GM23338 (cell line): ENCODE data around the gene ELAC2. TPM values are rescaled to one million over a fixed set of nuclear protein-coding genes. Genes with fewer than 3 reads are reported as not detected.
A peak's percentile ranks its signal among the peaks of the same experiment; 100 is the strongest.

ENCODE experiments used
- ATAC-seq: fragments of 200-7000 bp; cut with Tn5 transposase; 3 replicates; pipeline ENCODE4 v1.9.1; 2020
- DNase-seq: peaks from one replicate; pipeline ENCODE4 v3.0.0-alpha.2; 2015; ENCODE audit warnings: low spot score
- H2AFZ ChIP-seq: fragments of 200-600 bp; sonication (generic); 2 replicates; pipeline ENCODE4 v1.8.0; 2016; ENCODE audit warnings: antibody characterized with exemption, mild to moderate bottlenecking, moderate library complexity
- H3F3A ChIP-seq: fragments of 200-600 bp; sonication (generic); replicated peaks from 2 replicates; pipeline ENCODE4 v1.8.0; 2017; ENCODE audit warnings: antibody characterized with exemption, mixed run types, low read depth
- H3K27ac ChIP-seq: fragments of 200-600 bp; sonication (generic); 2 replicates; pipeline ENCODE4 v1.6.1; 2016; ENCODE audit warnings: low read depth
- H3K27me3 ChIP-seq: fragments of 200-600 bp; sonication (generic); 2 replicates; pipeline ENCODE4 v1.8.0; 2016; ENCODE audit warnings: mild to moderate bottlenecking, mixed run types, moderate library complexity; ENCODE audit not compliant: insufficient read depth
- H3K36me3 ChIP-seq: fragments of 200-600 bp; sonication (generic); 2 replicates; pipeline ENCODE4 v1.8.0; 2016; ENCODE audit warnings: mild to moderate bottlenecking; ENCODE audit not compliant: insufficient read depth
- H3K4me1 ChIP-seq: fragments of 200-600 bp; sonication (generic); 2 replicates; pipeline ENCODE4 v1.8.0; 2016; ENCODE audit warnings: mild to moderate bottlenecking, moderate library complexity; ENCODE audit not compliant: insufficient read depth
- H3K4me2 ChIP-seq: fragments of 200-600 bp; sonication (generic); 2 replicates; pipeline ENCODE4 v1.7.1; 2017; ENCODE audit warnings: mixed run types
- H3K4me3 ChIP-seq: fragments of 200-600 bp; sonication (generic); 2 replicates; pipeline ENCODE4 v1.6.1; 2016; ENCODE audit warnings: mixed run types
- H3K79me2 ChIP-seq: fragments of 200-600 bp; sonication (generic); replicated peaks from 2 replicates; pipeline ENCODE4 v1.8.0; 2017; ENCODE audit warnings: mild to moderate bottlenecking; ENCODE audit not compliant: insufficient read depth
- H3K9me2 ChIP-seq: fragments of 200-600 bp; sonication (generic); 2 replicates; pipeline ENCODE4 v1.8.0; 2017; ENCODE audit not compliant: insufficient read depth
- H4K20me1 ChIP-seq: fragments of 200-600 bp; sonication (generic); replicated peaks from 2 replicates; pipeline ENCODE4 v1.8.0; 2017; ENCODE audit warnings: mild to moderate bottlenecking; ENCODE audit not compliant: insufficient read depth
- H3K27ac Mint-ChIP-seq: 2 replicates; pipeline ENCODE4 v1.8.0; 2020; ENCODE audit warnings: inconsistent platforms, mild to moderate bottlenecking, moderate library complexity, mixed read lengths
- H3K27me3 Mint-ChIP-seq: 3 replicates; pipeline ENCODE4 v1.8.0; 2022; ENCODE audit warnings: low read depth, mild to moderate bottlenecking, moderate library complexity, mixed read lengths, inconsistent platforms; ENCODE audit not compliant: insufficient read depth, poor library complexity
- H3K36me3 Mint-ChIP-seq: 3 replicates; pipeline ENCODE4 v1.8.0; 2021; ENCODE audit warnings: low read depth, mild to moderate bottlenecking, inconsistent platforms, moderate library complexity, mixed read lengths
- H3K4me1 Mint-ChIP-seq: 3 replicates; pipeline ENCODE4 v1.8.0; 2020; ENCODE audit warnings: mild to moderate bottlenecking, inconsistent platforms, mixed read lengths
- H3K4me3 Mint-ChIP-seq: 3 replicates; pipeline ENCODE4 v1.8.0; 2021; ENCODE audit warnings: moderate library complexity, mild to moderate bottlenecking, inconsistent platforms, mixed read lengths
- H3K9me3 Mint-ChIP-seq: 3 replicates; pipeline ENCODE4 v1.8.0; 2020; ENCODE audit warnings: moderate library complexity, mild to moderate bottlenecking, inconsistent platforms, mixed read lengths
- CREB1 ChIP-seq: fragments of 250-450 bp; sonication (Bioruptor Pico); IDR thresholded peaks from 2 replicates; pipeline ENCODE4 v1.5.0; 2020; ENCODE audit warnings: low read depth, mild to moderate bottlenecking, moderate library complexity
- JUNB ChIP-seq: IDR thresholded peaks from one replicate; pipeline ENCODE4 v1.6.1; 2016; ENCODE audit warnings: antibody characterized with exemption; ENCODE audit not compliant: unreplicated experiment
- NANOG ChIP-seq: IDR thresholded peaks from 2 replicates; pipeline ENCODE4 v1.6.1; 2016; ENCODE audit warnings: antibody characterized with exemption, borderline replicate concordance
- POLR2AphosphoS5 ChIP-seq: IDR thresholded peaks from 2 replicates; pipeline ENCODE4 v1.6.1; 2016; ENCODE audit warnings: antibody characterized with exemption, low read depth
- ZNF114 ChIP-seq: fragments of 250-450 bp; sonication (Bioruptor Pico); IDR thresholded peaks from 2 replicates; pipeline ENCODE4 v1.5.0; 2020; ENCODE audit warnings: mild to moderate bottlenecking, moderate library complexity
- polyA plus RNA-seq: library from polyadenylated mRNA; unstranded; fragments of >200 nt; fragmentation: Nextera tagmentation; extraction: Ambion mirVana; gene quantifications from 2 replicates; pipeline ENCODE4 v1.2.1, GENCODE V29; 2016
- total RNA-seq: library from RNA; depleted of rRNA; stranded (reverse); fragments of >200 nt; shearing (Covaris generic); gene quantifications from 2 replicates; pipeline ENCODE4 v1.2.3, GENCODE V29; 2014
- TF ChIP-seq, protein P1 (sequence below): IDR thresholded peaks from one replicate; pipeline ENCODE4 v1.6.1; 2018; ENCODE audit warnings: antibody characterized with exemption; ENCODE audit not compliant: unreplicated experiment
- TF ChIP-seq, protein P2 (sequence below): IDR thresholded peaks from 2 replicates; pipeline ENCODE4 v1.6.1; 2016; ENCODE audit warnings: antibody characterized with exemption
- TF ChIP-seq, protein P3 (sequence below): fragments of 250-450 bp; sonication (Bioruptor Pico); IDR thresholded peaks from 2 replicates; pipeline ENCODE4 v1.5.0; 2020; ENCODE audit warnings: mild to moderate bottlenecking, moderate library complexity

Gene ELAC2
- total and polyA plus RNA-seq, 2 experiments from 2014 or later: 49.9 to 203 TPM

DNA sequence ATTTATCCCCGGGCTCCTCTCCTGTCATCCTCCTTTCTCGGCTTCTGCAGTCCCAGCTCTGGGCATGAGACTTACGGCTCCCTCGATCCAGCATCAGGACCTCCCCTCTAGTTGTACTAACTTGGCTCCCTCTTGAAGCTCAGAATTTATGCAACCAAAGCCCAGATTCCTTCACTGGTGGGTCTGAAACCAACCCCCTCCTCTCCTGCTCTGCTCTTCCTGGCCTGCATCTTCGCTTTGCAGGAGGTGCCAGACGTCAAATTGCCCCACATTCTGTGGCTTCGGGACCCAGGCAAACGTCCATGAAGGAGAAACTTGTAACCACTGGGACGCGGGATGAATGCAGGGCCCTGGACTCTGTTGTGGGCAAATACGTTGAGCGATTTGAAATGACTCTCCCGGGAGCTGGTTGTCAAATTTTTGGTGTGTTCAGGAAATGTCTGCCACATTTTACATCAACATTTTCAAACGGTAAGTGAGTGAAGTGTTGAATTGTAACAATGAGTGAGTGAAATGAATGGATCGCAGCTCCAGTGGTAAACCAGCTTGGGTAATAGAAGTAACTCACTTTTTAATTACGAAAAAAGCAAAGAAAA lies 29.3 kb upstream of the ELAC2 start:
- Mint-ChIP-seq H3K9me3 (no peaks in the 10 kb centered on the region; the same call in 2 of the 3 replicates), H3K4me1 (no peaks in the 10 kb centered on the region), H3K4me3 (no peak overlapping the region), H3K27ac (no peak overlapping the region), H3K36me3 (no peaks in the 10 kb centered on the region), H3K27me3 (peaks cover 9% of the 10 kb centered on the region)
- Histone ChIP-seq H3K27me3 (no peaks in the 10 kb centered on the region), H3F3A (no peaks in the 10 kb centered on the region), H2AFZ (peak overlapping the region; percentile 74), H3K27ac (no peak overlapping the region), H3K4me1 (no peaks in the 10 kb centered on the region), H3K4me3 (no peak overlapping the region), H3K4me2 (no peak overlapping the region), H4K20me1 (no peaks in the 10 kb centered on the region), H3K36me3 (no peaks in the 10 kb centered on the region), H3K9me2 (peaks cover 11% of the 10 kb centered on the region; the same call in 1 of the 2 replicates), H3K79me2 (no peaks in the 10 kb centered on the region)
- ATAC-seq (no peak), DNase-seq (no peak)
- TF ChIP-seq, protein P1, sequence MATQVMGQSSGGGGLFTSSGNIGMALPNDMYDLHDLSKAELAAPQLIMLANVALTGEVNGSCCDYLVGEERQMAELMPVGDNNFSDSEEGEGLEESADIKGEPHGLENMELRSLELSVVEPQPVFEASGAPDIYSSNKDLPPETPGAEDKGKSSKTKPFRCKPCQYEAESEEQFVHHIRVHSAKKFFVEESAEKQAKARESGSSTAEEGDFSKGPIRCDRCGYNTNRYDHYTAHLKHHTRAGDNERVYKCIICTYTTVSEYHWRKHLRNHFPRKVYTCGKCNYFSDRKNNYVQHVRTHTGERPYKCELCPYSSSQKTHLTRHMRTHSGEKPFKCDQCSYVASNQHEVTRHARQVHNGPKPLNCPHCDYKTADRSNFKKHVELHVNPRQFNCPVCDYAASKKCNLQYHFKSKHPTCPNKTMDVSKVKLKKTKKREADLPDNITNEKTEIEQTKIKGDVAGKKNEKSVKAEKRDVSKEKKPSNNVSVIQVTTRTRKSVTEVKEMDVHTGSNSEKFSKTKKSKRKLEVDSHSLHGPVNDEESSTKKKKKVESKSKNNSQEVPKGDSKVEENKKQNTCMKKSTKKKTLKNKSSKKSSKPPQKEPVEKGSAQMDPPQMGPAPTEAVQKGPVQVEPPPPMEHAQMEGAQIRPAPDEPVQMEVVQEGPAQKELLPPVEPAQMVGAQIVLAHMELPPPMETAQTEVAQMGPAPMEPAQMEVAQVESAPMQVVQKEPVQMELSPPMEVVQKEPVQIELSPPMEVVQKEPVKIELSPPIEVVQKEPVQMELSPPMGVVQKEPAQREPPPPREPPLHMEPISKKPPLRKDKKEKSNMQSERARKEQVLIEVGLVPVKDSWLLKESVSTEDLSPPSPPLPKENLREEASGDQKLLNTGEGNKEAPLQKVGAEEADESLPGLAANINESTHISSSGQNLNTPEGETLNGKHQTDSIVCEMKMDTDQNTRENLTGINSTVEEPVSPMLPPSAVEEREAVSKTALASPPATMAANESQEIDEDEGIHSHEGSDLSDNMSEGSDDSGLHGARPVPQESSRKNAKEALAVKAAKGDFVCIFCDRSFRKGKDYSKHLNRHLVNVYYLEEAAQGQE: no peak
- no peak for TF ChIP-seq ZNF114
- no peak for TF ChIP-seq CREB1 (CRISPR knock-in tag)
- no peak for TF ChIP-seq JUNB
- TF ChIP-seq, protein P2, sequence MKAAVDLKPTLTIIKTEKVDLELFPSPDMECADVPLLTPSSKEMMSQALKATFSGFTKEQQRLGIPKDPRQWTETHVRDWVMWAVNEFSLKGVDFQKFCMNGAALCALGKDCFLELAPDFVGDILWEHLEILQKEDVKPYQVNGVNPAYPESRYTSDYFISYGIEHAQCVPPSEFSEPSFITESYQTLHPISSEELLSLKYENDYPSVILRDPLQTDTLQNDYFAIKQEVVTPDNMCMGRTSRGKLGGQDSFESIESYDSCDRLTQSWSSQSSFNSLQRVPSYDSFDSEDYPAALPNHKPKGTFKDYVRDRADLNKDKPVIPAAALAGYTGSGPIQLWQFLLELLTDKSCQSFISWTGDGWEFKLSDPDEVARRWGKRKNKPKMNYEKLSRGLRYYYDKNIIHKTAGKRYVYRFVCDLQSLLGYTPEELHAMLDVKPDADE: no peak
- TF ChIP-seq, protein P3, sequence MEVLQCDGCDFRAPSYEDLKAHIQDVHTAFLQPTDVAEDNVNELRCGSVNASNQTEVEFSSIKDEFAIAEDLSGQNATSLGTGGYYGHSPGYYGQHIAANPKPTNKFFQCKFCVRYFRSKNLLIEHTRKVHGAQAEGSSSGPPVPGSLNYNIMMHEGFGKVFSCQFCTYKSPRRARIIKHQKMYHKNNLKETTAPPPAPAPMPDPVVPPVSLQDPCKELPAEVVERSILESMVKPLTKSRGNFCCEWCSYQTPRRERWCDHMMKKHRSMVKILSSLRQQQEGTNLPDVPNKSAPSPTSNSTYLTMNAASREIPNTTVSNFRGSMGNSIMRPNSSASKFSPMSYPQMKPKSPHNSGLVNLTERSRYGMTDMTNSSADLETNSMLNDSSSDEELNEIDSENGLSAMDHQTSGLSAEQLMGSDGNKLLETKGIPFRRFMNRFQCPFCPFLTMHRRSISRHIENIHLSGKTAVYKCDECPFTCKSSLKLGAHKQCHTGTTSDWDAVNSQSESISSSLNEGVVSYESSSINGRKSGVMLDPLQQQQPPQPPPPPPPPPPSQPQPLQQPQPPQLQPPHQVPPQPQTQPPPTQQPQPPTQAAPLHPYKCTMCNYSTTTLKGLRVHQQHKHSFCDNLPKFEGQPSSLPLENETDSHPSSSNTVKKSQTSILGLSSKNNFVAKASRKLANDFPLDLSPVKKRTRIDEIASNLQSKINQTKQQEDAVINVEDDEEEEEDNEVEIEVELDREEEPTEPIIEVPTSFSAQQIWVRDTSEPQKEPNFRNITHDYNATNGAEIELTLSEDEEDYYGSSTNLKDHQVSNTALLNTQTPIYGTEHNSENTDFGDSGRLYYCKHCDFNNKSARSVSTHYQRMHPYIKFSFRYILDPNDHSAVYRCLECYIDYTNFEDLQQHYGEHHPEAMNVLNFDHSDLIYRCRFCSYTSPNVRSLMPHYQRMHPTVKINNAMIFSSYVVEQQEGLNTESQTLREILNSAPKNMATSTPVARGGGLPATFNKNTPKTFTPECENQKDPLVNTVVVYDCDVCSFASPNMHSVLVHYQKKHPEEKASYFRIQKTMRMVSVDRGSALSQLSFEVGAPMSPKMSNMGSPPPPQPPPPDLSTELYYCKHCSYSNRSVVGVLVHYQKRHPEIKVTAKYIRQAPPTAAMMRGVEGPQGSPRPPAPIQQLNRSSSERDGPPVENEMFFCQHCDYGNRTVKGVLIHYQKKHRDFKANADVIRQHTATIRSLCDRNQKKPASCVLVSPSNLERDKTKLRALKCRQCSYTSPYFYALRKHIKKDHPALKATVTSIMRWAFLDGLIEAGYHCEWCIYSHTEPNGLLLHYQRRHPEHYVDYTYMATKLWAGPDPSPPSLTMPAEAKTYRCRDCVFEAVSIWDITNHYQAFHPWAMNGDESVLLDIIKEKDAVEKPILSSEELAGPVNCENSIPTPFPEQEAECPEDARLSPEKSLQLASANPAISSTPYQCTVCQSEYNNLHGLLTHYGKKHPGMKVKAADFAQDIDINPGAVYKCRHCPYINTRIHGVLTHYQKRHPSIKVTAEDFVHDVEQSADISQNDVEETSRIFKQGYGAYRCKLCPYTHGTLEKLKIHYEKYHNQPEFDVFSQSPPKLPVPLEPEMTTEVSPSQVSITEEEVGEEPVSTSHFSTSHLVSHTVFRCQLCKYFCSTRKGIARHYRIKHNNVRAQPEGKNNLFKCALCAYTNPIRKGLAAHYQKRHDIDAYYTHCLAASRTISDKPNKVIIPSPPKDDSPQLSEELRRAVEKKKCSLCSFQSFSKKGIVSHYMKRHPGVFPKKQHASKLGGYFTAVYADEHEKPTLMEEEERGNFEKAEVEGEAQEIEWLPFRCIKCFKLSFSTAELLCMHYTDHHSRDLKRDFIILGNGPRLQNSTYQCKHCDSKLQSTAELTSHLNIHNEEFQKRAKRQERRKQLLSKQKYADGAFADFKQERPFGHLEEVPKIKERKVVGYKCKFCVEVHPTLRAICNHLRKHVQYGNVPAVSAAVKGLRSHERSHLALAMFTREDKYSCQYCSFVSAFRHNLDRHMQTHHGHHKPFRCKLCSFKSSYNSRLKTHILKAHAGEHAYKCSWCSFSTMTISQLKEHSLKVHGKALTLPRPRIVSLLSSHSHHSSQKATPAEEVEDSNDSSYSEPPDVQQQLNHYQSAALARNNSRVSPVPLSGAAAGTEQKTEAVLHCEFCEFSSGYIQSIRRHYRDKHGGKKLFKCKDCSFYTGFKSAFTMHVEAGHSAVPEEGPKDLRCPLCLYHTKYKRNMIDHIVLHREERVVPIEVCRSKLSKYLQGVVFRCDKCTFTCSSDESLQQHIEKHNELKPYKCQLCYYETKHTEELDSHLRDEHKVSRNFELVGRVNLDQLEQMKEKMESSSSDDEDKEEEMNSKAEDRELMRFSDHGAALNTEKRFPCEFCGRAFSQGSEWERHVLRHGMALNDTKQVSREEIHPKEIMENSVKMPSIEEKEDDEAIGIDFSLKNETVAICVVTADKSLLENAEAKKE (CRISPR knock-in tag): no peak
- no peak for TF ChIP-seq NANOG
- no peak for TF ChIP-seq POLR2AphosphoS5
